Measurements from ENCODE around the gene LENEP. TPM values are rescaled to one million over a fixed set of nuclear protein-coding genes. Genes with fewer than 3 reads are reported as not detected.

LENEP gene
- total RNA-seq, 4 donors from 2014 or later, result not detected

- no peak for TF ChIP-seq CTCF (IDR thresholded peaks at IDR 0.05)
- TF ChIP-seq POLR2A (IDR thresholded peaks at IDR 0.05), result no peak
- Histone ChIP-seq H3K9me3 (no peaks in the 10 kb centered on the region), H3K27ac (no peak overlapping the region), H3K4me1 (peaks cover 24 to 33% of the 10 kb centered on the region in 2 donors), H3K36me3 (no peaks in the 10 kb centered on the region), H3K4me3 (replicated peaks in 1 of 3) (no peak overlapping the region), H3K27me3 (no peaks in the 10 kb centered on the region)
- DNase-seq, result no peak
- 67 to 83% methylated on average over 8 of the region's 8 CpGs for WGBS, 2 donors
- intact Hi-C loops (cut with DNase I), result no loop called here
Observed at GRCh38 chr1:155022136-155022926, 28.9 kb downstream of the LENEP start.

- H3K27me3 ChIP-seq, result no peaks in the 10 kb centered on the region
- H3K4me3 ChIP-seq (replicated peaks in 1 of 3), result no peak overlapping the region
- 26 to 47% methylated on average over 4 of the region's 4 CpGs for WGBS, 2 donors
- no peaks in the 10 kb centered on the region for H3K9me3 ChIP-seq
- no peak for TF ChIP-seq POLR2A (IDR thresholded peaks at IDR 0.05)
- no peak for TF ChIP-seq CTCF (IDR thresholded peaks at IDR 0.05)
- DNase-seq, result peak; percentile 75 to 88
- H3K36me3 ChIP-seq, result no peaks in the 10 kb centered on the region
- H3K27ac ChIP-seq, result no peak overlapping the region
- intact Hi-C loops (cut with DNase I), result no loop called here
- peaks cover 20 to 27% of the 10 kb centered on the region in 2 donors for H3K4me1 ChIP-seq
Observed at GRCh38 chr1:155022927-155023236, 29.5 kb downstream of the LENEP start.

- H3K4me3 ChIP-seq (replicated peaks in 1 of 3), result no peak overlapping the region
- TF ChIP-seq POLR2A (IDR thresholded peaks at IDR 0.05), result no peak
- no peak for TF ChIP-seq CTCF (IDR thresholded peaks at IDR 0.05)
- no peak for DNase-seq
- intact Hi-C loops (cut with DNase I), result no loop called here
- H3K9me3 ChIP-seq, result no peaks in the 10 kb centered on the region
- peaks cover 13 to 20% of the 10 kb centered on the region in 2 donors for H3K4me1 ChIP-seq
- H3K27me3 ChIP-seq, result no peaks in the 10 kb centered on the region
- 80 to 83% methylated on average over 5 of the region's 5 CpGs for WGBS, 2 donors
- H3K36me3 ChIP-seq, result no peaks in the 10 kb centered on the region
- H3K27ac ChIP-seq, result no peak overlapping the region
Observed at GRCh38 chr1:155023627-155024026, 30.2 kb downstream of the LENEP start.

- H3K9me3 ChIP-seq, result no peaks in the 10 kb centered on the region
- WGBS, 2 donors, result 87 to 90% methylated on average over 9 of the region's 9 CpGs
- no peaks in the 10 kb centered on the region for H3K36me3 ChIP-seq
- TF ChIP-seq CTCF (IDR thresholded peaks at IDR 0.05), result no peak
- no peak for TF ChIP-seq POLR2A (IDR thresholded peaks at IDR 0.05)
- DNase-seq, result no peak
- no peak overlapping the region for H3K27ac ChIP-seq
- no peaks in the 10 kb centered on the region for H3K27me3 ChIP-seq
- H3K4me1 ChIP-seq, result peaks cover 6 to 13% of the 10 kb centered on the region in 2 donors
- H3K4me3 ChIP-seq (replicated peaks in 1 of 3), result no peak overlapping the region
- intact Hi-C loops (cut with DNase I), result no loop called here
Observed at GRCh38 chr1:155024315-155024714, 30.9 kb downstream of the LENEP start.

- TF ChIP-seq POLR2A (IDR thresholded peaks at IDR 0.05), result no peak
- TF ChIP-seq CTCF (IDR thresholded peaks at IDR 0.05), result no peak
- Histone ChIP-seq H3K27ac (no peak overlapping the region), H3K4me3 (replicated peaks in 1 of 3) (no peak overlapping the region), H3K4me1 (peaks cover 6% of the 10 kb centered on the region in 2 donors), H3K9me3 (no peaks in the 10 kb centered on the region), H3K27me3 (no peaks in the 10 kb centered on the region), H3K36me3 (no peaks in the 10 kb centered on the region)
- 70 to 77% methylated on average over 7 to 9 of the region's 9 CpGs for WGBS, 2 donors
- no peak for DNase-seq
- intact Hi-C loops (cut with DNase I), result no loop called here
Observed at GRCh38 chr1:155026154-155026553, 32.8 kb downstream of the LENEP start.
